OCI-LY7 (cell line): ENCODE data around the gene SPC25. TPM values are rescaled to one million over a fixed set of nuclear protein-coding genes. Genes with fewer than 3 reads are reported as not detected.

Experiments
- BruUV-seq: library from RNA; stranded (reverse); fragments of 400-500 nt; replicated peaks from 2 replicates; lab custom pipeline; 2021; lab: Mats Ljungman, UMichigan
- CTCF ChIA-PET: fragments of 300-600 bp; sonication (Branson Sonifier 250); formaldehyde crosslinking; loops from one replicate; lab custom pipeline; 2022; ENCODE audit warnings: antibody characterized with exemption; ENCODE audit not compliant: unreplicated experiment; lab: Charles Lee
- POLR2A ChIA-PET: fragments of 300-600 bp; sonication (Branson Sonifier 250); formaldehyde crosslinking; loops from one replicate; lab custom pipeline; 2022; ENCODE audit warnings: antibody characterized with exemption; lab: Charles Lee
- DNase-seq: peaks from one replicate; pipeline ENCODE4 v3.0.0-alpha.2; 2015; ENCODE audit warnings: low spot score
- H2AFZ ChIP-seq: fragments of 200-600 bp; sonication (generic), shearing (Covaris generic); 2 replicates; pipeline ENCODE4 v1.6.1; 2014; ENCODE audit warnings: mild to moderate bottlenecking, antibody characterized with exemption, low read length, moderate library complexity
- H3K27ac ChIP-seq: fragments of 200-600 bp; sonication (generic); 2 replicates; pipeline ENCODE4 v1.5.1; 2014; ENCODE audit warnings: mixed run types, low read depth, mild to moderate bottlenecking, moderate library complexity, low read length, inconsistent platforms; ENCODE audit not compliant: poor library complexity, severe bottlenecking
- H3K36me3 ChIP-seq: fragments of 200-600 bp; sonication (generic); 2 replicates; pipeline ENCODE4 v1.6.1; 2014; ENCODE audit warnings: mild to moderate bottlenecking, antibody characterized with exemption, low read length, moderate library complexity, mixed read lengths; ENCODE audit not compliant: insufficient read depth
- H3K4me1 ChIP-seq: fragments of 200-600 bp; sonication (generic); 2 replicates; pipeline ENCODE4 v1.5.1; 2014; ENCODE audit warnings: mild to moderate bottlenecking, low read length; ENCODE audit not compliant: insufficient read depth, poor library complexity, severe bottlenecking
- H3K4me2 ChIP-seq: fragments of 200-600 bp; sonication (generic); 2 replicates; pipeline ENCODE4 v1.6.1; 2014; ENCODE audit warnings: mild to moderate bottlenecking, low read length
- H3K4me3 ChIP-seq: fragments of 200-600 bp; sonication (generic); 2 replicates; pipeline ENCODE4 v1.5.1; 2014; ENCODE audit warnings: mild to moderate bottlenecking, low read depth, low read length; ENCODE audit not compliant: poor library complexity, severe bottlenecking
- H3K79me2 ChIP-seq: fragments of 200-600 bp; sonication (generic); 2 replicates; pipeline ENCODE4 v1.6.1; 2016; ENCODE audit warnings: low read depth, mild to moderate bottlenecking, low read length, moderate library complexity, mixed read lengths; ENCODE audit not compliant: insufficient read depth
- H3K9me2 ChIP-seq: fragments of 200-600 bp; sonication (generic); 2 replicates; pipeline ENCODE4 v1.6.1; 2016; ENCODE audit warnings: mild to moderate bottlenecking, low read length, mixed read lengths; ENCODE audit not compliant: insufficient read depth
- H3K9me3 ChIP-seq: fragments of 200-600 bp; sonication (generic); 2 replicates; pipeline ENCODE4 v1.6.1; 2014; ENCODE audit warnings: mild to moderate bottlenecking, mixed run types, low read length, mixed read lengths
- H4K20me1 ChIP-seq: fragments of 200-600 bp; sonication (generic); 2 replicates; pipeline ENCODE4 v1.6.1; 2014; ENCODE audit warnings: mild to moderate bottlenecking, antibody characterized with exemption, low read length, moderate library complexity, mixed read lengths; ENCODE audit not compliant: insufficient read depth
- CTCF ChIP-seq: fragments of 200-600 bp; sonication (generic); conservative IDR thresholded peaks from 2 replicates; pipeline ENCODE4 v1.5.1; 2014; ENCODE audit warnings: mild to moderate bottlenecking, antibody characterized with exemption, low read length, moderate library complexity, mixed read lengths
- EZH2phosphoT487 ChIP-seq: fragments of 200-600 bp; sonication (generic); IDR thresholded peaks from 2 replicates; pipeline ENCODE4 v1.6.1; 2018; ENCODE audit warnings: low read depth, borderline replicate concordance, mild to moderate bottlenecking, mixed run types, antibody characterized with exemption, low read length, moderate library complexity, mixed read lengths
- intact Hi-C: fragments of 100-400 bp; cut with micrococcal nuclease; formaldehyde crosslinking; loops from one replicate; pipeline ENCODE4 v1.10.0; 2022; ENCODE audit not compliant: unreplicated experiment
- total RNA-seq, 2 experiments: library from RNA; depleted of rRNA in 1 of 2; stranded (reverse); fragments of >200 nt in 1 of 2; shearing (Covaris generic) in 1 of 2; gene quantifications; 2 replicates each; pipeline ENCODE4 v1.2.3, GENCODE V29; 2014 to 2022

The SPC25 gene
- total RNA-seq, 2 experiments from 2014 or later = 29.3 to 53.1 TPM

- H3K79me2 ChIP-seq = no peaks in the 10 kb centered on the region
- ChIA-PET POLR2A (no interaction called here), CTCF (no interaction called here)
- no peaks in the 10 kb centered on the region for H3K9me2 ChIP-seq
- H4K20me1 ChIP-seq = no peaks in the 10 kb centered on the region
- no peak for DNase-seq
- intact Hi-C loops = no loop called here
- H3K27ac ChIP-seq = no peak overlapping the region
- no peak for TF ChIP-seq EZH2phosphoT487
- H3K4me3 ChIP-seq = no peak overlapping the region
- no peaks in the 10 kb centered on the region for H3K9me3 ChIP-seq
- peaks cover 58% of the 10 kb centered on the region for H3K36me3 ChIP-seq
- no peaks in the 10 kb centered on the region for H3K4me1 ChIP-seq
- no peak overlapping the region for H3K4me2 ChIP-seq
- no peak overlapping the region for H2AFZ ChIP-seq
- no TSS peak for BruUV-seq
Measured at GRCh38 chr2:168858146-168858545, 32.1 kb downstream of the SPC25 start.

- H3K36me3 ChIP-seq = peaks cover 54% of the 10 kb centered on the region
- POLR2A ChIA-PET = no interaction called here
- no peaks in the 10 kb centered on the region for H3K9me3 ChIP-seq
- intact Hi-C loops = no loop called here
- H3K27ac ChIP-seq = no peak overlapping the region
- no peaks in the 10 kb centered on the region for H3K79me2 ChIP-seq
- H3K4me1 ChIP-seq = no peaks in the 10 kb centered on the region
- H4K20me1 ChIP-seq = no peaks in the 10 kb centered on the region
- CTCF ChIA-PET = interaction anchor here (0.6 kb wide), 1 partner anchor 1282 kb away, joined by 4 read pairs; no protein-coding TSS in a partner anchor
- no TSS peak for BruUV-seq
- no peak overlapping the region for H2AFZ ChIP-seq
- TF ChIP-seq CTCF (no peak), EZH2phosphoT487 (no peak)
- no peak for DNase-seq
- H3K9me2 ChIP-seq = no peaks in the 10 kb centered on the region
- H3K4me2 ChIP-seq = no peak overlapping the region
- H3K4me3 ChIP-seq = no peak overlapping the region
Measured at GRCh38 chr2:168855601-168856000, 34.6 kb downstream of the SPC25 start.

GRCh38 chr2:168854651-168855050, 35.6 kb downstream of the SPC25 start:
- no peak for TF ChIP-seq EZH2phosphoT487
- no peak for TF ChIP-seq CTCF
- H3K79me2 ChIP-seq = no peaks in the 10 kb centered on the region
- no peak overlapping the region for H3K4me2 ChIP-seq
- H3K4me1 ChIP-seq = no peaks in the 10 kb centered on the region
- H4K20me1 ChIP-seq = no peaks in the 10 kb centered on the region
- BruUV-seq = no TSS peak
- peaks cover 50% of the 10 kb centered on the region for H3K36me3 ChIP-seq
- no peak overlapping the region for H2AFZ ChIP-seq
- ChIA-PET POLR2A (interaction anchor here (1.0 kb wide), 1 partner anchor 10 kb away, joined by 3 read pairs; no protein-coding TSS in a partner anchor), CTCF (no interaction called here)
- no peak overlapping the region for H3K27ac ChIP-seq
- no peaks in the 10 kb centered on the region for H3K9me3 ChIP-seq
- H3K9me2 ChIP-seq = no peaks in the 10 kb centered on the region
- no peak for DNase-seq
- no peak overlapping the region for H3K4me3 ChIP-seq
- intact Hi-C loops = no loop called here
